IMR-90 (cell line): ENCODE measurements around the gene ATF6B. TPM values are rescaled to one million over a fixed set of nuclear protein-coding genes. Genes with fewer than 3 reads are reported as not detected.

Experiments
- ATAC-seq: fragments of 200-7000 bp; cut with Tn5 transposase; 2 replicates; pipeline ENCODE4 v1.9.1; 2020; ENCODE audit warnings: low read depth, mild to moderate bottlenecking, moderate library complexity
- BruUV-seq: library from RNA; stranded (reverse); fragments of 400-500 nt; replicated peaks from 2 replicates; lab custom pipeline; 2021; lab: Mats Ljungman, UMichigan
- CTCF ChIA-PET: fragments of 300-600 bp; formaldehyde crosslinking; extraction: SDS; loops from one replicate; lab custom pipeline; 2021; ENCODE audit warnings: antibody characterized with exemption; lab: Yijun Ruan, JAX
- POLR2A ChIA-PET: fragments of 300-600 bp; sonication (Branson Sonifier 250); formaldehyde crosslinking; loops from one replicate; lab custom pipeline; 2022; ENCODE audit warnings: antibody characterized with exemption; ENCODE audit not compliant: unreplicated experiment; lab: Charles Lee
- DNase-seq: peaks from one replicate; pipeline ENCODE4 v3.0.0; 2013
- H2AFZ ChIP-seq: replicated peaks from 2 replicates; pipeline ENCODE3; 2013; ENCODE audit warnings: low read length, mild to moderate bottlenecking; ENCODE audit not compliant: poor library complexity
- H2AK5ac ChIP-seq: 2 replicates; pipeline ENCODE4 v1.6.1; 2013; ENCODE audit warnings: low read depth, low read length, inconsistent platforms
- H2AK9ac ChIP-seq: replicated peaks from 2 replicates; pipeline ENCODE3; 2013; ENCODE audit warnings: mild to moderate bottlenecking, low read depth, low read length, moderate library complexity; ENCODE audit not compliant: poor library complexity
- H2BK120ac ChIP-seq: 2 replicates; pipeline ENCODE4 v1.6.1; 2013; ENCODE audit warnings: low read depth, low read length, inconsistent platforms
- H2BK15ac ChIP-seq: 3 replicates; pipeline ENCODE4 v1.6.1; 2013; ENCODE audit warnings: low read depth, low read length, inconsistent platforms
- H2BK20ac ChIP-seq: 2 replicates; pipeline ENCODE4 v1.6.1; 2013; ENCODE audit warnings: low read depth, mild to moderate bottlenecking, inconsistent platforms, low read length, moderate library complexity
- H2BK5ac ChIP-seq: 2 replicates; pipeline ENCODE4 v1.6.1; 2013; ENCODE audit warnings: mild to moderate bottlenecking, low read depth, low read length, inconsistent platforms; ENCODE audit not compliant: poor library complexity, severe bottlenecking
- H3K14ac ChIP-seq: replicated peaks from 2 replicates; pipeline ENCODE4 v1.6.1; 2013; ENCODE audit warnings: low read depth, low read length, inconsistent platforms
- H3K18ac ChIP-seq: 2 replicates; pipeline ENCODE4 v1.6.1; 2013; ENCODE audit warnings: low read depth, low read length, control low read depth
- H3K23ac ChIP-seq: 2 replicates; pipeline ENCODE4 v1.6.1; 2013; ENCODE audit warnings: low read depth, low read length, inconsistent platforms
- H3K27ac ChIP-seq: 2 replicates; pipeline ENCODE4 v1.5.1; 2013; ENCODE audit warnings: mild to moderate bottlenecking, control low read depth, low read length; ENCODE audit not compliant: insufficient read depth
- H3K27me3 ChIP-seq: 2 replicates; pipeline ENCODE4 v1.6.1; 2013; ENCODE audit warnings: low read length; ENCODE audit not compliant: control insufficient read depth, insufficient read depth
- H3K36me3 ChIP-seq: 2 replicates; pipeline ENCODE4 v1.6.1; 2013; ENCODE audit warnings: low read length, mixed read lengths; ENCODE audit not compliant: control insufficient read depth, insufficient read depth
- H3K4ac ChIP-seq: 2 replicates; pipeline ENCODE4 v1.6.1; 2013; ENCODE audit warnings: low read depth, low read length, inconsistent platforms
- H3K4me1 ChIP-seq: 2 replicates; pipeline ENCODE4 v1.6.1; 2013; ENCODE audit warnings: low read length, mixed read lengths; ENCODE audit not compliant: control insufficient read depth, insufficient read depth
- H3K4me2 ChIP-seq: 2 replicates; pipeline ENCODE4 v1.6.1; 2013; ENCODE audit warnings: low read depth, mild to moderate bottlenecking, control low read depth, low read length, moderate library complexity
- H3K4me3 ChIP-seq: 2 replicates; pipeline ENCODE4 v1.5.1; 2013; ENCODE audit warnings: low read depth, mild to moderate bottlenecking, control low read depth, low read length, moderate library complexity; ENCODE audit not compliant: insufficient read depth
- H3K56ac ChIP-seq: 2 replicates; pipeline ENCODE4 v1.6.1; 2013; ENCODE audit warnings: low read length, inconsistent platforms; ENCODE audit not compliant: insufficient read depth; ENCODE audit errors: extremely low read depth
- H3K79me1 ChIP-seq, 2 experiments: 2 replicates each; pipeline ENCODE4 v1.6.1; 2013; ENCODE audit warnings: low read length in 2 of 2, inconsistent platforms in 1 of 2, low read depth in 1 of 2
- H3K9ac ChIP-seq: 2 replicates; pipeline ENCODE4 v1.6.1; 2013; ENCODE audit warnings: low read depth, low read length, control low read depth
- H3K9me1 ChIP-seq: 2 replicates; pipeline ENCODE4 v1.6.1; 2013; ENCODE audit warnings: low read length, inconsistent platforms; ENCODE audit not compliant: insufficient read depth
- H3K9me3 ChIP-seq: 2 replicates; pipeline ENCODE4 v1.6.1; 2013; ENCODE audit warnings: low read length; ENCODE audit not compliant: control insufficient read depth, insufficient read depth
- H4K20me1 ChIP-seq: 2 replicates; pipeline ENCODE4 v1.6.1; 2013; ENCODE audit warnings: low read length, inconsistent platforms; ENCODE audit not compliant: insufficient read depth
- H4K5ac ChIP-seq: 2 replicates; pipeline ENCODE4 v1.6.1; 2013; ENCODE audit warnings: mild to moderate bottlenecking, low read depth, low read length, control low read depth
- H4K8ac ChIP-seq, 2 experiments: 2 replicates each; pipeline ENCODE4 v1.6.1; 2013; ENCODE audit warnings: low read depth in 2 of 2, low read length in 2 of 2, control low read depth in 1 of 2, inconsistent platforms in 1 of 2
- H4K91ac ChIP-seq: 2 replicates; pipeline ENCODE4 v1.6.1; 2013; ENCODE audit warnings: low read depth, low read length, inconsistent platforms; ENCODE audit not compliant: insufficient read depth
- CEBPB ChIP-seq: IDR thresholded peaks from 2 replicates; pipeline ENCODE4 v1.6.1; 2012; ENCODE audit warnings: low read depth, low read length, improper control_type of control experiment
- CHD1 ChIP-seq: IDR thresholded peaks from 2 replicates; pipeline ENCODE4 v1.6.1; 2012; ENCODE audit warnings: low read depth, low read length, improper control_type of control experiment
- CTCF ChIP-seq: conservative IDR thresholded peaks from 2 replicates; pipeline ENCODE4 v1.5.1; 2012; ENCODE audit warnings: mild to moderate bottlenecking, low read depth, low read length, improper control_type of control experiment
- MAZ ChIP-seq: IDR thresholded peaks from 2 replicates; pipeline ENCODE4 v1.6.1; 2012; ENCODE audit warnings: low read depth, mild to moderate bottlenecking, low read length, improper control_type of control experiment, moderate library complexity, borderline replicate concordance
- USF2 ChIP-seq: fragments of 150-350 bp; IDR thresholded peaks from 2 replicates; pipeline ENCODE4 v1.6.1; 2017; ENCODE audit warnings: mild to moderate bottlenecking, antibody characterized with exemption, low read length, low read depth
- WGBS, 2 experiments: methylation state at CpG; one replicate each; pipeline versions ENCODE4 v1.1.5 to v1.1.7; 2013; ENCODE audit warnings: missing lambda C conversion rate in 2 of 2; ENCODE audit not compliant: insufficient read length in 1 of 2; ENCODE audit errors: extremely low coverage in 2 of 2; 5-methylcytosine and 5-hydroxymethylcytosine counted together
- dilution Hi-C: fragments of 300-500 bp; cut with HindIII; formaldehyde crosslinking; loops from one replicate; pipeline ENCODE4 v1.14.3; 2018; ENCODE audit warnings: low sequenced_read_pairs; ENCODE audit not compliant: unreplicated experiment
- in situ Hi-C: fragments of 300-500 bp; cut with MboI; formaldehyde crosslinking; loops from 3 replicates; pipeline ENCODE4 v1.14.3; 2019; ENCODE audit warnings: low sequenced_read_pairs, inconsistent platforms, mixed read lengths
- intact Hi-C: fragments of 100-400 bp; cut with micrococcal nuclease; formaldehyde crosslinking; loops from 2 replicates; pipeline ENCODE4 v1.10.0; 2022
- polyA plus RNA-seq, 3 experiments: library from polyadenylated mRNA; depleted of rRNA; stranded (reverse); fragments of >200 nt; gene quantifications; 2 replicates each; pipeline ENCODE4 v1.2.3, GENCODE V29; 2012; ENCODE audit warnings: low replicate concordance in 1 of 3
- total RNA-seq: library from RNA; depleted of rRNA; stranded (reverse); fragments of >200 nt; gene quantifications from 2 replicates; pipeline ENCODE4 v1.2.3, GENCODE V29; 2012

The ATF6B gene
- total and polyA plus RNA-seq, 2 of the 4 experiments (the other 2 are of a cell fraction), result 7.9 to 69.6 TPM

- Histone ChIP-seq H3K18ac (peak overlapping the region; percentile 70), H3K27me3 (no peaks in the 10 kb centered on the region), H4K8ac (peak overlapping the region; percentile 55 to 89), H3K4me3 (peak overlapping the region; percentile 45), H3K36me3 (peaks cover 4% of the 10 kb centered on the region; the same call in 1 of the 2 replicates), H3K56ac (peak overlapping the region; percentile 91), H2AK9ac (peak overlapping the region; percentile 87), H4K20me1 (peaks cover 3% of the 10 kb centered on the region; the same call in 1 of the 2 replicates), H3K79me1 (peaks cover 35 to 57% of the 10 kb centered on the region in 2 experiments), H3K9ac (peak overlapping the region; percentile 70), H4K91ac (peak overlapping the region; percentile 82), H4K5ac (peak overlapping the region; percentile 77), H2AK5ac (peak overlapping the region; percentile 94), H3K4me1 (peaks cover 5% of the 10 kb centered on the region), H2BK120ac (peak overlapping the region; percentile 65), H3K23ac (peak overlapping the region; percentile 88), H3K9me3 (no peaks in the 10 kb centered on the region), H2BK20ac (peak overlapping the region; percentile 9; the same call in 1 of the 2 replicates), H2BK5ac (peak overlapping the region; percentile 90), H3K4ac (peak overlapping the region; percentile 92), H3K14ac (peak overlapping the region; percentile 82), H2BK15ac (peak overlapping the region; percentile 35; the same call in 2 of the 3 replicates), H3K9me1 (peaks cover 30% of the 10 kb centered on the region), H3K4me2 (peak overlapping the region; percentile 80), H2AFZ (peak overlapping the region; percentile 84), H3K27ac (peak overlapping the region; percentile 74)
- 8% methylated on average over 2 of the region's 5 CpGs; no CpG with 5 or more reads in 1 of the 2 experiments for WGBS, 2 experiments
- TSS peak; percentile 95 for BruUV-seq
- intact Hi-C loops (loop anchor here (1.0 to 5.0 kb wide), 3 partner anchors 24 to 59 kb away; no protein-coding TSS in a partner anchor), dilution Hi-C loops (no loop called here), in situ Hi-C loops (loop anchor here (10.0 to 25.0 kb wide), 2 partner anchors 202 to 786 kb away; partner anchors contain the start of genes BRD2, DXO and HLA-DMA)
- DNase-seq (peak; percentile 75), ATAC-seq (peak; percentile 0; the same call in 1 of the 2 replicates)
- ChIA-PET POLR2A (interaction anchor here (0.6 to 1.4 kb wide), 5 partner anchors 9 to 495 kb away, joined by 3 to 5 read pairs (median 3); no protein-coding TSS in a partner anchor), CTCF (no interaction called here)
- TF ChIP-seq CTCF, result no peak
- TF ChIP-seq USF2, result peak; percentile 46
- no peak for TF ChIP-seq MAZ
- TF ChIP-seq CEBPB, result peak; percentile 82
- no peak for TF ChIP-seq CHD1
These were observed 48.6 kb upstream of the ATF6B start for GRCh38 chr6:32176476-32177182.
